ENCODE data around the gene CPA5. TPM values are rescaled to one million over a fixed set of nuclear protein-coding genes. Genes with fewer than 3 reads are reported as not detected.

Gene CPA5
- total and polyA plus RNA-seq, 2 of the 8 experiments (the other 6 are each of a cell fraction or from before 2014, with no cell fraction given), result 0.12 TPM; not detected in 1

GRCh38 chr7:130301501-130302020, 43.1 kb upstream of the CPA5 start:
- Histone ChIP-seq H2BK120ac (replicated peaks; ENCODE audit: low read depth, low read length) (no peak overlapping the region), H3K4me1 (replicated peaks in 1 of 4; ENCODE audit: control insufficient read depth in 3 of 4, insufficient read depth in 4 of 4, low read length in 3 of 4) (no peaks in the 10 kb centered on the region), H3K4me3 (ENCODE audit: extremely low read depth in 1 of 4, insufficient read depth in 2 of 4, low read depth in 3 of 4, low read length in 4 of 4) (no peak overlapping the region), H3K79me1 (ENCODE audit: low read depth, low read length) (no peaks in the 10 kb centered on the region), H3K4me2 (ENCODE audit: insufficient read depth in 1 of 2, low read depth in 2 of 2, low read length in 2 of 2) (no peak overlapping the region), H3K27ac (ENCODE audit: low read depth, low read length) (no peak overlapping the region), H2BK5ac (ENCODE audit: low read depth, low read length) (no peak overlapping the region), H3K9me3 (ENCODE audit: insufficient read depth in 2 of 2, low read depth in 1 of 2, low read length in 1 of 2) (no peaks in the 10 kb centered on the region), H3K9ac (replicated peaks in 1 of 4; ENCODE audit: extremely low read depth in 1 of 4, low read depth in 3 of 4, low read length in 3 of 4) (no peak overlapping the region), H4K5ac (ENCODE audit: insufficient read length, low read depth, low read length) (no peak overlapping the region), H3K27me3 (replicated peaks in 1 of 4; ENCODE audit: control insufficient read depth in 3 of 4, extremely low read depth in 1 of 4, insufficient read depth in 3 of 4, low read length in 3 of 4) (no peaks in the 10 kb centered on the region), H3K36me3 (ENCODE audit: control insufficient read depth in 2 of 4, insufficient read depth in 4 of 4, low read length in 3 of 4) (no peaks in the 10 kb centered on the region), H2AFZ (ENCODE audit: low read length) (no peak overlapping the region), H2AK5ac (ENCODE audit: low read depth, low read length) (no peak overlapping the region), H3K18ac (ENCODE audit: extremely low read depth, low read length) (no peak overlapping the region), H3K23ac (ENCODE audit: insufficient read length) (no peak overlapping the region), H4K20me1 (replicated peaks in 1 of 2; ENCODE audit: control insufficient read depth in 1 of 2, insufficient read depth in 2 of 2, low read length in 2 of 2) (no peaks in the 10 kb centered on the region), H3K14ac (ENCODE audit: insufficient read length) (no peak overlapping the region), H2BK15ac (ENCODE audit: low read length) (no peak overlapping the region), H3K79me2 (ENCODE audit: control insufficient read depth in 1 of 2, insufficient read depth in 2 of 2, low read length in 2 of 2) (no peaks in the 10 kb centered on the region), H3K23me2 (ENCODE audit: low read depth, low read length) (no peaks in the 10 kb centered on the region), H2BK20ac (ENCODE audit: low read length) (no peak overlapping the region), H2BK12ac (ENCODE audit: low read depth, low read length) (no peak overlapping the region), H3K4ac (replicated peaks; ENCODE audit: insufficient read length, low read depth, low read length) (no peak overlapping the region), H4K91ac (replicated peaks; ENCODE audit: insufficient read length, low read length) (no peak overlapping the region), H4K8ac (ENCODE audit: extremely low read depth, insufficient read depth, low read length) (no peak overlapping the region; the same call in 1 of the 2 replicates), H3K56ac (replicated peaks; ENCODE audit: insufficient read length, low read depth, low read length) (no peak overlapping the region)
- no peak for TF ChIP-seq JUND (IDR thresholded peaks at IDR 0.05; ENCODE audit: low read length)
- TF ChIP-seq SIRT6 (IDR thresholded peaks at IDR 0.05; ENCODE audit: low read length), result no peak
- FAIRE-seq (no peak), DNase-seq (ENCODE audit: low read depth in 1 of 2, low spot score in 2 of 2) (no peak)
- 78% methylated on average over 8 of the region's 8 CpGs; no CpG with 5 or more reads in 1 of the 2 experiments for WGBS, 2 experiments (ENCODE audit: extremely low coverage in 1 of 2, insufficient coverage in 1 of 2, insufficient read length in 1 of 2, insufficient replicate concordance in 2 of 2, low coverage in 1 of 2, low lambda C conversion rate in 2 of 2, missing lambda C conversion rate in 1 of 2)
- CTCF ChIA-PET (ENCODE audit: partially characterized antibody), result interaction anchor here (1.3 to 1.5 kb wide), 4 partner anchors 18 to 80 kb away, joined by 3 to 4 read pairs (median 4); no protein-coding TSS in a partner anchor
- POLR2A ChIA-PET (ENCODE audit: partially characterized antibody), result interaction anchor here (1.0 kb wide), 1 partner anchor 29 kb away, joined by 3 read pairs; no protein-coding TSS in a partner anchor

All from H1 (cell line).